ENCODE results near the gene GPAM.

- TF ChIP-seq ZNF384 (IDR thresholded peaks at IDR 0.05) (no peak), LEF1 (IDR thresholded peaks at IDR 0.05; ENCODE audit: borderline replicate concordance) (no peak), CTBP1 (IDR thresholded peaks at IDR 0.05; ENCODE audit: borderline replicate concordance) (no peak), FOXM1 (IDR thresholded peaks at IDR 0.05; ENCODE audit: borderline replicate concordance) (no peak), SP1 (IDR thresholded peaks at IDR 0.05) (no peak), BHLHE40 (IDR thresholded peaks at IDR 0.05; ENCODE audit: borderline replicate concordance) (no peak), NFRKB (IDR thresholded peaks at IDR 0.05) (no peak), ELF4 (IDR thresholded peaks at IDR 0.05) (no peak), PKNOX1 (IDR thresholded peaks at IDR 0.05) (no peak), TARDBP (IDR thresholded peaks at IDR 0.05) (no peak), HDGF (IDR thresholded peaks at IDR 0.05; ENCODE audit: borderline replicate concordance) (no peak), FOXK2 (IDR thresholded peaks at IDR 0.05) (no peak), L3MBTL2 (conservative IDR thresholded peaks at IDR 0.05) (no peak)
These were observed 46.9 kb upstream of the GPAM start for GRCh38 chr10:112230325-112230988.

Measured in HEK293T (cell line).